HCT116 (cell line): ENCODE measurements around the gene SEC62. TPM values are rescaled to one million over a fixed set of nuclear protein-coding genes. Genes with fewer than 3 reads are reported as not detected.

Experiments
- ATAC-seq: fragments of 200-7000 bp; cut with Tn5 transposase; 2 replicates; pipeline ENCODE4 v1.9.1; 2020; ENCODE audit warnings: mild to moderate bottlenecking, moderate library complexity
- BruUV-seq: library from RNA; stranded (reverse); fragments of 400-500 nt; replicated peaks from 2 replicates; lab custom pipeline; 2021; lab: Mats Ljungman, UMichigan
- CTCF ChIA-PET: fragments of 300-600 bp; sonication (Branson Sonifier 250); formaldehyde crosslinking; loops from one replicate; lab custom pipeline; 2021; ENCODE audit warnings: antibody characterized with exemption; lab: Charles Lee
- POLR2A ChIA-PET: fragments of 300-600, 350-600 bp; sonication (Branson Sonifier 250); formaldehyde crosslinking; loops from one replicate; lab custom pipeline; 2021; ENCODE audit warnings: antibody characterized with exemption; lab: Charles Lee
- RAD21 ChIA-PET, 2 experiments: fragments of 300-600 bp; sonication (Branson Sonifier 250); formaldehyde crosslinking; loops; one replicate each; lab custom pipeline; 2023; ENCODE audit warnings: low total read pairs in 2 of 2; ENCODE audit not compliant: uncharacterized antibody in 2 of 2, unreplicated experiment in 2 of 2, low non-redundant PET in 1 of 2; lab: Charles Lee
- DNase-seq: peaks from one replicate; pipeline ENCODE4 v3.0.0-alpha.2; 2010; ENCODE audit warnings: low read depth, low spot score
- H2AFZ ChIP-seq: fragments of 200-600 bp; shearing (Covaris generic), sonication (generic); 2 replicates; pipeline ENCODE4 v1.6.1; 2017; ENCODE audit warnings: low read depth, mixed run types, mixed read lengths, antibody characterized with exemption, low read length; ENCODE audit not compliant: poor library complexity, severe bottlenecking
- H3K27ac ChIP-seq: 2 replicates; pipeline ENCODE4 v1.5.1; 2012; ENCODE audit warnings: low read depth, low read length
- H3K27me3 ChIP-seq: fragments of 200-600 bp; sonication (generic); 2 replicates; pipeline ENCODE4 v1.6.1; 2016; ENCODE audit warnings: mixed run types, low read length, mixed read lengths; ENCODE audit not compliant: insufficient read depth
- H3K36me3 ChIP-seq, 2 experiments: fragments of 200-500 bp in 1 of 2; fragments of 200-600 bp in 1 of 2; sonication (Bioruptor generic) in 1 of 2; sonication (generic) in 1 of 2; 2 replicates each; pipeline versions ENCODE4 v1.5.1 to v1.6.1; 2014 to 2016; ENCODE audit warnings: low read length in 2 of 2, inconsistent platforms in 1 of 2, mixed read lengths in 1 of 2, mixed run types in 1 of 2; ENCODE audit not compliant: insufficient read depth in 2 of 2, control insufficient read depth in 1 of 2
- H3K4me1 ChIP-seq, 2 experiments: fragments of 200-600 bp in 1 of 2; sonication (generic) in 1 of 2; 2 replicates each; pipeline versions ENCODE4 v1.5.1 to v1.6.1; 2012 to 2017; ENCODE audit warnings: low read length in 2 of 2, inconsistent platforms in 1 of 2, mild to moderate bottlenecking in 1 of 2, mixed read lengths in 1 of 2, mixed run types in 1 of 2, moderate library complexity in 1 of 2; ENCODE audit not compliant: insufficient read depth in 2 of 2, control insufficient read depth in 1 of 2
- H3K4me2 ChIP-seq: fragments of 200-600 bp; sonication (generic); 2 replicates; pipeline ENCODE4 v1.6.1; 2017; ENCODE audit warnings: mixed run types, low read length, mixed read lengths
- H3K4me3 ChIP-seq, 2 experiments: fragments of 200-600 bp in 1 of 2; sonication (generic) in 1 of 2; replicated peaks in 1 of 2; 2 replicates each; pipeline ENCODE4 v1.5.1; 2011 to 2016; ENCODE audit warnings: low read length in 2 of 2, control low read depth in 1 of 2, low read depth in 1 of 2, mild to moderate bottlenecking in 1 of 2, mixed read lengths in 1 of 2, mixed run types in 1 of 2
- H3K79me2 ChIP-seq: fragments of 200-600 bp; sonication (generic); 2 replicates; pipeline ENCODE4 v1.6.1; 2017; ENCODE audit warnings: mild to moderate bottlenecking, mixed run types, low read length, moderate library complexity, mixed read lengths; ENCODE audit not compliant: insufficient read depth
- H3K9ac ChIP-seq: fragments of 200-600 bp; sonication (generic); 2 replicates; pipeline ENCODE4 v1.6.1; 2016; ENCODE audit warnings: low read length, mixed read lengths
- H3K9me2 ChIP-seq: fragments of 200-600 bp; sonication (generic), shearing (Covaris generic); 2 replicates; pipeline ENCODE4 v1.6.1; 2017; ENCODE audit warnings: mixed run types, mild to moderate bottlenecking, moderate library complexity; ENCODE audit not compliant: insufficient read depth
- H3K9me3 ChIP-seq, 2 experiments: fragments of 200-500 bp in 1 of 2; fragments of 200-600 bp in 1 of 2; sonication (Bioruptor generic) in 1 of 2; sonication (generic) in 1 of 2; 2 replicates each; pipeline ENCODE4 v1.6.1; 2014 to 2017; ENCODE audit warnings: low read length in 2 of 2, mixed read lengths in 2 of 2, inconsistent platforms in 1 of 2, low read depth in 1 of 2, mild to moderate bottlenecking in 1 of 2, mixed run types in 1 of 2, moderate library complexity in 1 of 2; ENCODE audit not compliant: control insufficient read depth in 1 of 2, insufficient read depth in 1 of 2
- H4K20me1 ChIP-seq: fragments of 200-600 bp; sonication (generic), shearing (Covaris generic); 2 replicates; pipeline ENCODE4 v1.6.1; 2017; ENCODE audit warnings: mixed run types, mild to moderate bottlenecking, moderate library complexity; ENCODE audit not compliant: insufficient read depth
- CEBPB ChIP-seq: IDR thresholded peaks from 2 replicates; pipeline ENCODE4 v1.6.1; 2012; ENCODE audit warnings: low read depth
- ELF1 ChIP-seq: IDR thresholded peaks from 2 replicates; pipeline ENCODE4 v1.6.1; 2012; ENCODE audit warnings: low read depth, borderline replicate concordance
- JUND ChIP-seq: IDR thresholded peaks from 2 replicates; pipeline ENCODE4 v1.6.1; 2012
- POLR2AphosphoS5 ChIP-seq: IDR thresholded peaks from 2 replicates; pipeline ENCODE4 v1.6.1; 2011; ENCODE audit warnings: mild to moderate bottlenecking, low read depth, low read length, moderate library complexity
- SP1 ChIP-seq: IDR thresholded peaks from 2 replicates; pipeline ENCODE4 v1.6.1; 2012; ENCODE audit warnings: low read depth
- SRF ChIP-seq: IDR thresholded peaks from 2 replicates; pipeline ENCODE4 v1.6.1; 2012; ENCODE audit warnings: low read depth
- YY1 ChIP-seq: IDR thresholded peaks from 2 replicates; pipeline ENCODE4 v1.6.1; 2011; ENCODE audit warnings: low read length, low read depth, moderate library complexity, mild to moderate bottlenecking; ENCODE audit not compliant: insufficient replicate concordance; ENCODE audit errors: extremely low read depth
- intact Hi-C: fragments of 100-400 bp; cut with micrococcal nuclease; formaldehyde crosslinking; loops from 2 replicates; pipeline ENCODE4 v1.10.0; 2022
- total RNA-seq: library from RNA; stranded (reverse); gene quantifications from one replicate; pipeline ENCODE4 v1.2.1, GENCODE V29; 2021; ENCODE audit not compliant: unreplicated experiment
- TF ChIP-seq, protein P1 (sequence below): IDR thresholded peaks from 2 replicates; pipeline ENCODE4 v1.6.1; 2012
- TF ChIP-seq, protein P2 (sequence below): IDR thresholded peaks from 2 replicates; pipeline ENCODE4 v1.6.1; 2012
- TF ChIP-seq, protein P3 (sequence below): IDR thresholded peaks from 2 replicates; pipeline ENCODE4 v1.6.1; 2012; ENCODE audit warnings: low read depth

Gene SEC62
- total RNA-seq, 1 experiment from 2014 or later = 55.4 TPM

DNA sequence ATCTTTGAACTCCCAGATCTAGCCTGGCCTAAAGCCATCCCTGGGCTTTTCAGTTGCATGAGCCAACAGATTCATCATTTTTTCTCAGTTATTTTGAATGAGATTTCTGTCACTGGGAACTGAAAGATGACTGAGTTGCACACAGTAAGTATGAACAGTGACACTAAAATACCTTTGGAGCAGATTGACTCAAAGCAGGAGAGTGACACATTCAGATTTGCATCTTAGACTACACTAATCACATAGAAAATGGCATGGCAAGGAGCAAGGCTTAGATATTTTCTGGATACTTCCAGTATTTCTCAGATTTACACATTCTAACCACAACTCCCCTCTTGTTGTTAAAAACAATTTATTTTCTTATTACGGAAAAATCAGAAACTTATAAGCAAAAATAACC, 32.8 kb downstream of the SEC62 start:
- Histone ChIP-seq H2AFZ (no peak overlapping the region), H3K4me2 (no peak overlapping the region), H3K27me3 (no peaks in the 10 kb centered on the region), H3K27ac (no peak overlapping the region), H4K20me1 (no peaks in the 10 kb centered on the region), H3K4me1 (no peaks in the 10 kb centered on the region), H3K79me2 (no peaks in the 10 kb centered on the region), H3K9ac (no peak overlapping the region), H3K9me3 (no peaks in the 10 kb centered on the region), H3K4me3 (no peak overlapping the region), H3K9me2 (no peaks in the 10 kb centered on the region), H3K36me3 (peaks cover 0 to 4% of the 10 kb centered on the region in 2 experiments; a peak in 1 of 4 replicates)
- ChIA-PET CTCF (no interaction called here), POLR2A (no interaction called here), RAD21 (no interaction called here)
- intact Hi-C loops = no loop called here
- TF ChIP-seq, protein P1, sequence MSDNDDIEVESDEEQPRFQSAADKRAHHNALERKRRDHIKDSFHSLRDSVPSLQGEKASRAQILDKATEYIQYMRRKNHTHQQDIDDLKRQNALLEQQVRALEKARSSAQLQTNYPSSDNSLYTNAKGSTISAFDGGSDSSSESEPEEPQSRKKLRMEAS = no peak
- TF ChIP-seq, protein P2, sequence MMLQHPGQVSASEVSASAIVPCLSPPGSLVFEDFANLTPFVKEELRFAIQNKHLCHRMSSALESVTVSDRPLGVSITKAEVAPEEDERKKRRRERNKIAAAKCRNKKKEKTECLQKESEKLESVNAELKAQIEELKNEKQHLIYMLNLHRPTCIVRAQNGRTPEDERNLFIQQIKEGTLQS = no peak
- no peak for TF ChIP-seq SP1
- no peak for TF ChIP-seq JUND
- no peak for TF ChIP-seq SRF
- TF ChIP-seq, protein P3, sequence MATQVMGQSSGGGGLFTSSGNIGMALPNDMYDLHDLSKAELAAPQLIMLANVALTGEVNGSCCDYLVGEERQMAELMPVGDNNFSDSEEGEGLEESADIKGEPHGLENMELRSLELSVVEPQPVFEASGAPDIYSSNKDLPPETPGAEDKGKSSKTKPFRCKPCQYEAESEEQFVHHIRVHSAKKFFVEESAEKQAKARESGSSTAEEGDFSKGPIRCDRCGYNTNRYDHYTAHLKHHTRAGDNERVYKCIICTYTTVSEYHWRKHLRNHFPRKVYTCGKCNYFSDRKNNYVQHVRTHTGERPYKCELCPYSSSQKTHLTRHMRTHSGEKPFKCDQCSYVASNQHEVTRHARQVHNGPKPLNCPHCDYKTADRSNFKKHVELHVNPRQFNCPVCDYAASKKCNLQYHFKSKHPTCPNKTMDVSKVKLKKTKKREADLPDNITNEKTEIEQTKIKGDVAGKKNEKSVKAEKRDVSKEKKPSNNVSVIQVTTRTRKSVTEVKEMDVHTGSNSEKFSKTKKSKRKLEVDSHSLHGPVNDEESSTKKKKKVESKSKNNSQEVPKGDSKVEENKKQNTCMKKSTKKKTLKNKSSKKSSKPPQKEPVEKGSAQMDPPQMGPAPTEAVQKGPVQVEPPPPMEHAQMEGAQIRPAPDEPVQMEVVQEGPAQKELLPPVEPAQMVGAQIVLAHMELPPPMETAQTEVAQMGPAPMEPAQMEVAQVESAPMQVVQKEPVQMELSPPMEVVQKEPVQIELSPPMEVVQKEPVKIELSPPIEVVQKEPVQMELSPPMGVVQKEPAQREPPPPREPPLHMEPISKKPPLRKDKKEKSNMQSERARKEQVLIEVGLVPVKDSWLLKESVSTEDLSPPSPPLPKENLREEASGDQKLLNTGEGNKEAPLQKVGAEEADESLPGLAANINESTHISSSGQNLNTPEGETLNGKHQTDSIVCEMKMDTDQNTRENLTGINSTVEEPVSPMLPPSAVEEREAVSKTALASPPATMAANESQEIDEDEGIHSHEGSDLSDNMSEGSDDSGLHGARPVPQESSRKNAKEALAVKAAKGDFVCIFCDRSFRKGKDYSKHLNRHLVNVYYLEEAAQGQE = no peak
- no peak for TF ChIP-seq CEBPB
- TF ChIP-seq YY1 = no peak
- TF ChIP-seq POLR2AphosphoS5 = no peak
- TF ChIP-seq ELF1 = no peak
- no peak for ATAC-seq
- no peak for DNase-seq
- no TSS peak for BruUV-seq
